Measurements from ENCODE around the gene PADI4. TPM values are rescaled to one million over a fixed set of nuclear protein-coding genes. Genes with fewer than 3 reads are reported as not detected.

PADI4 gene
- total RNA-seq, 1 experiment from 2014 or later: not detected

DNA sequence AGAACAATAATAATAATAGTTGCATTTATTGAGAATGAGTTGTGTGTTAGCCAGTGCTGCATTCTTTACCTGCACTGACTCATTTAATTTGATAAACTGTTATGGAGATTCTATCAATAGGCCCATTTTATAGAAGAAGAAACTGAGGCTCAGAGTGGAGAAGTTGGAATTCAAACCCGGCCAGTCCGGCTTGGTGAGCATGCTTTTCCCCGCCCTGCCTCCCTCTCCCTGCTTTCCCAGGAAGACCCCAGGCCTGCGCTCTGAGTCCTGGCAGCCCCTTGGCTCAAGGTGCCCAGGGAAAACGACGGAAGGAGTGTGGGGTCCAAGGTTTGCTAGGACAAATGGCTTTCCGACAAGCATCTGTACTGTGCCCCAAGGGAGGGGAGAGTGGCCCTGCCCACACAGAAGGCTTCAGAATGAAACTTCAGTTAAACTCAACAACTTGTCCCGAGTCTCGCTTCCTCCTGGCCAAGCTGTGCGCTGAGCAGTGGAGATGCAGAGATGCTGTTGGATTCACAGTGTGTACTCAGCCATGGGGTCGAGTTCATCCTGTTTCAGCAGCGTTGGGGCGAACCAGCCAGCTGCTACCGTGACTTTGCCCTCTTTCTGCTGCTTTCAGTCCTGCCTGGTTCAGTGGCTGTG, 40.7 kb downstream of the PADI4 start:
- peak; percentile 47; the same call in 1 of the 2 replicates for ATAC-seq
- Histone ChIP-seq H3K4me3 (ENCODE audit: low read depth in 2 of 2, low read length in 2 of 2) (no peak overlapping the region), H3K27me3 (ENCODE audit: control insufficient read depth, insufficient read depth, low read length) (no peaks in the 10 kb centered on the region), H3K27ac (ENCODE audit: low read length) (peak overlapping the region; percentile 19; the same call in 1 of the 2 replicates), H3K4me1 (ENCODE audit: control insufficient read depth, insufficient read depth, low read length) (peaks cover 8% of the 10 kb centered on the region), H3K9me3 (ENCODE audit: control insufficient read depth, insufficient read depth, low read depth, low read length) (no peaks in the 10 kb centered on the region), H3K36me3 (ENCODE audit: control insufficient read depth, insufficient read depth, low read length) (no peaks in the 10 kb centered on the region; the same call in 1 of the 2 replicates)
- peak; percentile 10 for DNase-seq (ENCODE audit: low read depth, low spot score)
- POLR2A ChIA-PET: no interaction called here
- in situ Hi-C loops (cut with HindIII; ENCODE audit: low pct_unique_long_range_greater_than_20kb, low sequenced_read_pairs) (no loop called here), intact Hi-C loops (cut with micrococcal nuclease; ENCODE audit: unreplicated experiment) (no loop called here)
- no TSS peak for BruUV-seq (replicated peaks)
- TF ChIP-seq, protein P1, sequence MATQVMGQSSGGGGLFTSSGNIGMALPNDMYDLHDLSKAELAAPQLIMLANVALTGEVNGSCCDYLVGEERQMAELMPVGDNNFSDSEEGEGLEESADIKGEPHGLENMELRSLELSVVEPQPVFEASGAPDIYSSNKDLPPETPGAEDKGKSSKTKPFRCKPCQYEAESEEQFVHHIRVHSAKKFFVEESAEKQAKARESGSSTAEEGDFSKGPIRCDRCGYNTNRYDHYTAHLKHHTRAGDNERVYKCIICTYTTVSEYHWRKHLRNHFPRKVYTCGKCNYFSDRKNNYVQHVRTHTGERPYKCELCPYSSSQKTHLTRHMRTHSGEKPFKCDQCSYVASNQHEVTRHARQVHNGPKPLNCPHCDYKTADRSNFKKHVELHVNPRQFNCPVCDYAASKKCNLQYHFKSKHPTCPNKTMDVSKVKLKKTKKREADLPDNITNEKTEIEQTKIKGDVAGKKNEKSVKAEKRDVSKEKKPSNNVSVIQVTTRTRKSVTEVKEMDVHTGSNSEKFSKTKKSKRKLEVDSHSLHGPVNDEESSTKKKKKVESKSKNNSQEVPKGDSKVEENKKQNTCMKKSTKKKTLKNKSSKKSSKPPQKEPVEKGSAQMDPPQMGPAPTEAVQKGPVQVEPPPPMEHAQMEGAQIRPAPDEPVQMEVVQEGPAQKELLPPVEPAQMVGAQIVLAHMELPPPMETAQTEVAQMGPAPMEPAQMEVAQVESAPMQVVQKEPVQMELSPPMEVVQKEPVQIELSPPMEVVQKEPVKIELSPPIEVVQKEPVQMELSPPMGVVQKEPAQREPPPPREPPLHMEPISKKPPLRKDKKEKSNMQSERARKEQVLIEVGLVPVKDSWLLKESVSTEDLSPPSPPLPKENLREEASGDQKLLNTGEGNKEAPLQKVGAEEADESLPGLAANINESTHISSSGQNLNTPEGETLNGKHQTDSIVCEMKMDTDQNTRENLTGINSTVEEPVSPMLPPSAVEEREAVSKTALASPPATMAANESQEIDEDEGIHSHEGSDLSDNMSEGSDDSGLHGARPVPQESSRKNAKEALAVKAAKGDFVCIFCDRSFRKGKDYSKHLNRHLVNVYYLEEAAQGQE (IDR thresholded peaks at IDR 0.05; ENCODE audit: insufficient read depth in 1 of 2, low read depth in 2 of 2, low read length in 1 of 2): no peak
- TF ChIP-seq TCF7L2 (IDR thresholded peaks at IDR 0.05; ENCODE audit: low read depth, low read length) (no peak), POLR2AphosphoS5 (IDR thresholded peaks at IDR 0.05; ENCODE audit: low read depth, low read length) (no peak), SIN3A (IDR thresholded peaks at IDR 0.05; ENCODE audit: borderline replicate concordance, insufficient read depth, low read depth, low read length) (no peak)
- TF ChIP-seq, protein P2, sequence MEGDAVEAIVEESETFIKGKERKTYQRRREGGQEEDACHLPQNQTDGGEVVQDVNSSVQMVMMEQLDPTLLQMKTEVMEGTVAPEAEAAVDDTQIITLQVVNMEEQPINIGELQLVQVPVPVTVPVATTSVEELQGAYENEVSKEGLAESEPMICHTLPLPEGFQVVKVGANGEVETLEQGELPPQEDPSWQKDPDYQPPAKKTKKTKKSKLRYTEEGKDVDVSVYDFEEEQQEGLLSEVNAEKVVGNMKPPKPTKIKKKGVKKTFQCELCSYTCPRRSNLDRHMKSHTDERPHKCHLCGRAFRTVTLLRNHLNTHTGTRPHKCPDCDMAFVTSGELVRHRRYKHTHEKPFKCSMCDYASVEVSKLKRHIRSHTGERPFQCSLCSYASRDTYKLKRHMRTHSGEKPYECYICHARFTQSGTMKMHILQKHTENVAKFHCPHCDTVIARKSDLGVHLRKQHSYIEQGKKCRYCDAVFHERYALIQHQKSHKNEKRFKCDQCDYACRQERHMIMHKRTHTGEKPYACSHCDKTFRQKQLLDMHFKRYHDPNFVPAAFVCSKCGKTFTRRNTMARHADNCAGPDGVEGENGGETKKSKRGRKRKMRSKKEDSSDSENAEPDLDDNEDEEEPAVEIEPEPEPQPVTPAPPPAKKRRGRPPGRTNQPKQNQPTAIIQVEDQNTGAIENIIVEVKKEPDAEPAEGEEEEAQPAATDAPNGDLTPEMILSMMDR (IDR thresholded peaks at IDR 0.05): no peak
- CTCF ChIA-PET: interaction anchor here (0.6 kb wide), 1 partner anchor 22 kb away, joined by 3 read pairs; no protein-coding TSS in a partner anchor

DNA sequence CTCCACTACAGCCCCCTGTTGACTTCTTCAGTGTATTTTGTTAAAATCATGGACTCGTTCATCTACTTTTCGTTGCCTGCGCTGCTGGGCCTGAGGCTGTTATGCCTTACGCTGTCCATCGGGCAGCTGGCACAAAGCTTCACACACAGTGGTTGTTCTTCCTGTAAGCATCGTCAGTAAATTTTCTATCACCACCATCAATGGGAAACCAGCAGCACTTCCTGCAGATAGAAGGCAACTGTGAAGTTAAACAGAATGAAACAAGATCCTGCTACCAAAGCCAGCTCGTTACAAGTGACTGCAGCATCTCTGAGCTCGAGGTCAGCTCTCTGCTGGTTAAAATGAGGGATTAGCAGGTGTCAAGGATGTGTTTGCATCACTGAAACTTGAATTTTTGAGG, 42.1 kb downstream of the PADI4 start:
- ChIA-PET CTCF (no interaction called here), POLR2A (no interaction called here)
- H3K27ac ChIP-seq (ENCODE audit: low read length): no peak overlapping the region
- H3K4me3 ChIP-seq (ENCODE audit: low read depth in 2 of 2, low read length in 2 of 2): no peak overlapping the region
- no peak for TF ChIP-seq POLR2AphosphoS5 (IDR thresholded peaks at IDR 0.05; ENCODE audit: low read depth, low read length)
- TF ChIP-seq, protein P1 (IDR thresholded peaks at IDR 0.05; ENCODE audit: insufficient read depth in 1 of 2, low read depth in 2 of 2, low read length in 1 of 2): no peak
- TF ChIP-seq TCF7L2 (IDR thresholded peaks at IDR 0.05; ENCODE audit: low read depth, low read length): no peak
- TF ChIP-seq SIN3A (IDR thresholded peaks at IDR 0.05; ENCODE audit: borderline replicate concordance, insufficient read depth, low read depth, low read length): no peak
- TF ChIP-seq, protein P2 (IDR thresholded peaks at IDR 0.05): no peak
- BruUV-seq (replicated peaks): no TSS peak
- in situ Hi-C loops (cut with HindIII; ENCODE audit: low pct_unique_long_range_greater_than_20kb, low sequenced_read_pairs) (no loop called here), intact Hi-C loops (cut with micrococcal nuclease; ENCODE audit: unreplicated experiment) (no loop called here)
- H3K27me3 ChIP-seq (ENCODE audit: control insufficient read depth, insufficient read depth, low read length): no peaks in the 10 kb centered on the region
- H3K4me1 ChIP-seq (ENCODE audit: control insufficient read depth, insufficient read depth, low read length): peaks cover 8% of the 10 kb centered on the region
- DNase-seq (ENCODE audit: low read depth, low spot score) (no peak), ATAC-seq (no peak)
- no peaks in the 10 kb centered on the region for H3K9me3 ChIP-seq (ENCODE audit: control insufficient read depth, insufficient read depth, low read depth, low read length)
- H3K36me3 ChIP-seq (ENCODE audit: control insufficient read depth, insufficient read depth, low read length): no peaks in the 10 kb centered on the region; the same call in 1 of the 2 replicates

Measured in Panc1 (cell line).